K562 (cell line): ENCODE data around the gene MINDY4. TPM values are rescaled to one million over a fixed set of nuclear protein-coding genes. Genes with fewer than 3 reads are reported as not detected.
A peak's percentile ranks its signal among the peaks of the same experiment; 100 is the strongest.

Experiments
- CBX2 ChIP-seq: fragments of 200-600 bp; sonication (generic); IDR thresholded peaks from one replicate; pipeline ENCODE4 v1.6.1; 2012; ENCODE audit warnings: mild to moderate bottlenecking, low read length, inconsistent platforms; ENCODE audit not compliant: insufficient read depth, poor library complexity, severe bottlenecking
- CEBPG ChIP-seq, 3 experiments: fragments of 200-800 bp in 1 of 3; sonication (Bioruptor generic) in 1 of 3; sonication (generic) in 1 of 3; formaldehyde crosslinking in 1 of 3; IDR thresholded peaks in 2 of 3; conservative IDR thresholded peaks in 1 of 3; 2 replicates each; pipeline versions ENCODE4 v1.6.1 to v1.8.0; 2016 to 2022; ENCODE audit warnings: missing compliant biosample characterization in 2 of 3, missing genetic modification characterization in 2 of 3, mild to moderate bottlenecking in 1 of 3, missing genetic modification reagents in 1 of 3
- ILF3 ChIP-seq: fragments of 450-650 bp; IDR thresholded peaks from 2 replicates; pipeline ENCODE4 v1.6.1; 2018; ENCODE audit warnings: antibody characterized with exemption, mild to moderate bottlenecking, moderate library complexity, borderline replicate concordance
- RUNX1 ChIP-seq: sonication (generic); IDR thresholded peaks from 2 replicates; pipeline ENCODE4 v1.6.1; 2016; ENCODE audit warnings: antibody characterized with exemption, low read depth
- SRSF3 ChIP-seq: fragments of 200-400 bp; formaldehyde crosslinking; IDR thresholded peaks from 2 replicates; pipeline ENCODE4 v1.6.1; 2016; ENCODE audit warnings: mild to moderate bottlenecking, low read length, moderate library complexity; ENCODE audit not compliant: insufficient read depth
- SRSF7 ChIP-seq: fragments of 200-400 bp; formaldehyde crosslinking; optimal IDR thresholded peaks from 2 replicates; pipeline ENCODE3; 2017; ENCODE audit warnings: mild to moderate bottlenecking, low read depth, low read length
- ZFPM2 ChIP-seq: fragments of 250-450 bp; sonication (Bioruptor Pico); IDR thresholded peaks from 2 replicates; pipeline ENCODE4 v1.5.1; 2022; ENCODE audit warnings: mild to moderate bottlenecking
- ZNF263 ChIP-seq: sonication (generic); formaldehyde crosslinking; IDR thresholded peaks from 2 replicates; pipeline ENCODE4 v1.8.0; 2022; ENCODE audit warnings: mild to moderate bottlenecking, missing genetic modification reagents, borderline replicate concordance
- polyA plus RNA-seq, 8 experiments: library from polyadenylated mRNA; depleted of rRNA in 4 of 8; stranded (reverse) in 5 of 8; unstranded in 3 of 8; fragments of >200 nt; fragmentation: Nextera tagmentation in 2 of 8; fragmentation: Illumina TruSeq in 1 of 8; extraction: Ambion mirVana in 2 of 8; extraction: Trizol in 1 of 8; gene quantifications; 2 replicates each; pipeline versions ENCODE4 v1.2.1 to v1.2.3, GENCODE V29; 2011 to 2014; ENCODE audit warnings: inconsistent platforms in 1 of 8, missing spikeins in 1 of 8
- total RNA-seq, 7 experiments: library from RNA; depleted of rRNA in 6 of 7; stranded (reverse); fragments of >200 nt in 6 of 7; fragmentation: Illumina TruSeq in 2 of 7; extraction: Trizol in 2 of 7; gene quantifications; 2 replicates each; pipeline versions ENCODE4 v1.2.1 to v1.2.3, GENCODE V29; 2011 to 2021; ENCODE audit warnings: low replicate concordance in 1 of 7
- TF ChIP-seq, protein P1 (sequence below): fragments of 450-650 bp; IDR thresholded peaks from 2 replicates; pipeline ENCODE4 v1.6.1; 2018; ENCODE audit not compliant: partially characterized antibody
- TF ChIP-seq, protein P2 (sequence below): fragments of 200-800 bp; sonication (Bioruptor generic); IDR thresholded peaks from 2 replicates; pipeline ENCODE4 v1.6.1; 2017; ENCODE audit warnings: missing genetic modification characterization, missing compliant biosample characterization
- TF ChIP-seq, protein P3 (sequence below): sonication (generic); formaldehyde crosslinking; IDR thresholded peaks from 2 replicates; pipeline ENCODE4 v1.8.0; 2023; ENCODE audit warnings: mild to moderate bottlenecking, missing genetic modification reagents
- TF ChIP-seq, protein P4 (sequence below): fragments of 450-650 bp; formaldehyde crosslinking; IDR thresholded peaks from 2 replicates; pipeline ENCODE4 v1.4.0; 2020; ENCODE audit warnings: mild to moderate bottlenecking, moderate library complexity
- TF ChIP-seq, protein P5 (sequence below), 2 experiments: fragments of 450-650 bp in 1 of 2; sonication (generic) in 1 of 2; formaldehyde crosslinking; conservative IDR thresholded peaks; 2 replicates each; pipeline versions ENCODE4 v1.4.0 to v1.8.1; 2020 to 2022; ENCODE audit warnings: mild to moderate bottlenecking in 1 of 2, missing genetic modification reagents in 1 of 2
- TF ChIP-seq, protein P6 (sequence below): fragments of 450-650 bp; formaldehyde crosslinking; IDR thresholded peaks from 2 replicates; pipeline ENCODE4 v1.4.0; 2020; ENCODE audit warnings: mild to moderate bottlenecking, moderate library complexity

Gene MINDY4
- total and polyA plus RNA-seq, 9 of the 15 experiments (the other 6 are each of a cell fraction or from before 2014, with no cell fraction given) = 2.1 to 16.7 (median 11.0) TPM

DNA sequence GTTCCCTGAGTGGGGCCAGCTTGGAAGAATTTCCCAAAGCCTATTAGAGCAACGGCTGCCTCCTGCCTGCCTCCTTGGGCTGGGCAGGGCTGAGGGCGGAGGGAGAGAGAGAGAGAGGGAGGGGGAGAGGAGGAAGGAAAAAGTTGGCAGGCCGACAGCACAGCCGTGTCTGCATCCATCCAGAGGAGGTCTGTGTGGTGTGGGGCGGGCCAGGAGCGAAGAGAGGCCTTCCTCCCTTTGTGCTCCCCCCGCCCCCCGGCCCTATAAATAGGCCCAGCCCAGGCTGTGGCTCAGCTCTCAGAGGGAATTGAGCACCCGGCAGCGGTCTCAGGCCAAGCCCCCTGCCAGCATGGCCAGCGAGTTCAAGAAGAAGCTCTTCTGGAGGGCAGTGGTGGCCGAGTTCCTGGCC lies 140.3 kb downstream of the MINDY4 start, which contains the start of gene AQP1 (continued):
- TF ChIP-seq, protein P1, sequence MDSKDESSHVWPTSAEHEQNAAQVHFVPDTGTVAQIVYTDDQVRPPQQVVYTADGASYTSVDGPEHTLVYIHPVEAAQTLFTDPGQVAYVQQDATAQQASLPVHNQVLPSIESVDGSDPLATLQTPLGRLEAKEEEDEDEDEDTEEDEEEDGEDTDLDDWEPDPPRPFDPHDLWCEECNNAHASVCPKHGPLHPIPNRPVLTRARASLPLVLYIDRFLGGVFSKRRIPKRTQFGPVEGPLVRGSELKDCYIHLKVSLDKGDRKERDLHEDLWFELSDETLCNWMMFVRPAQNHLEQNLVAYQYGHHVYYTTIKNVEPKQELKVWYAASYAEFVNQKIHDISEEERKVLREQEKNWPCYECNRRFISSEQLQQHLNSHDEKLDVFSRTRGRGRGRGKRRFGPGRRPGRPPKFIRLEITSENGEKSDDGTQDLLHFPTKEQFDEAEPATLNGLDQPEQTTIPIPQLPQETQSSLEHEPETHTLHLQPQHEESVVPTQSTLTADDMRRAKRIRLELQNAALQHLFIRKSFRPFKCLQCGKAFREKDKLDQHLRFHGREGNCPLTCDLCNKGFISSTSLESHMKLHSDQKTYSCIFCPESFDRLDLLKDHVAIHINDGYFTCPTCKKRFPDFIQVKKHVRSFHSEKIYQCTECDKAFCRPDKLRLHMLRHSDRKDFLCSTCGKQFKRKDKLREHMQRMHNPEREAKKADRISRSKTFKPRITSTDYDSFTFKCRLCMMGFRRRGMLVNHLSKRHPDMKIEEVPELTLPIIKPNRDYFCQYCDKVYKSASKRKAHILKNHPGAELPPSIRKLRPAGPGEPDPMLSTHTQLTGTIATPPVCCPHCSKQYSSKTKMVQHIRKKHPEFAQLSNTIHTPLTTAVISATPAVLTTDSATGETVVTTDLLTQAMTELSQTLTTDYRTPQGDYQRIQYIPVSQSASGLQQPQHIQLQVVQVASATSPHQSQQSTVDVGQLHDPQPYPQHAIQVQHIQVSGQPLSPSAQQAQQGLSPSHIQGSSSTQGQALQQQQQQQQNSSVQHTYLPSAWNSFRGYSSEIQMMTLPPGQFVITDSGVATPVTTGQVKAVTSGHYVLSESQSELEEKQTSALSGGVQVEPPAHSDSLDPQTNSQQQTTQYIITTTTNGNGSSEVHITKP = no peak
- TF ChIP-seq, protein P2, sequence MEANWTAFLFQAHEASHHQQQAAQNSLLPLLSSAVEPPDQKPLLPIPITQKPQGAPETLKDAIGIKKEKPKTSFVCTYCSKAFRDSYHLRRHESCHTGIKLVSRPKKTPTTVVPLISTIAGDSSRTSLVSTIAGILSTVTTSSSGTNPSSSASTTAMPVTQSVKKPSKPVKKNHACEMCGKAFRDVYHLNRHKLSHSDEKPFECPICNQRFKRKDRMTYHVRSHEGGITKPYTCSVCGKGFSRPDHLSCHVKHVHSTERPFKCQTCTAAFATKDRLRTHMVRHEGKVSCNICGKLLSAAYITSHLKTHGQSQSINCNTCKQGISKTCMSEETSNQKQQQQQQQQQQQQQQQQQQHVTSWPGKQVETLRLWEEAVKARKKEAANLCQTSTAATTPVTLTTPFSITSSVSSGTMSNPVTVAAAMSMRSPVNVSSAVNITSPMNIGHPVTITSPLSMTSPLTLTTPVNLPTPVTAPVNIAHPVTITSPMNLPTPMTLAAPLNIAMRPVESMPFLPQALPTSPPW (CRISPR knock-in tag) = no peak
- TF ChIP-seq RUNX1 (no peak), ZFPM2 (CRISPR knock-in tag) (no peak), ILF3 (no peak), SRSF7 (no peak), CEBPG (CRISPR knock-in tag; IDR thresholded peaks at IDR 0.05) (no peak), CEBPG (tag; conservative IDR thresholded peaks at IDR 0.05 in 1 of 2, IDR thresholded peaks at IDR 0.05 in 1 of 2) (no peak), SRSF3 (no peak), CBX2 (no peak), ZNF263 (CRISPR knock-in tag) (peak; percentile 73)
- TF ChIP-seq, protein P3, sequence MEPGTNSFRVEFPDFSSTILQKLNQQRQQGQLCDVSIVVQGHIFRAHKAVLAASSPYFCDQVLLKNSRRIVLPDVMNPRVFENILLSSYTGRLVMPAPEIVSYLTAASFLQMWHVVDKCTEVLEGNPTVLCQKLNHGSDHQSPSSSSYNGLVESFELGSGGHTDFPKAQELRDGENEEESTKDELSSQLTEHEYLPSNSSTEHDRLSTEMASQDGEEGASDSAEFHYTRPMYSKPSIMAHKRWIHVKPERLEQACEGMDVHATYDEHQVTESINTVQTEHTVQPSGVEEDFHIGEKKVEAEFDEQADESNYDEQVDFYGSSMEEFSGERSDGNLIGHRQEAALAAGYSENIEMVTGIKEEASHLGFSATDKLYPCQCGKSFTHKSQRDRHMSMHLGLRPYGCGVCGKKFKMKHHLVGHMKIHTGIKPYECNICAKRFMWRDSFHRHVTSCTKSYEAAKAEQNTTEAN = no peak
- TF ChIP-seq, protein P4, sequence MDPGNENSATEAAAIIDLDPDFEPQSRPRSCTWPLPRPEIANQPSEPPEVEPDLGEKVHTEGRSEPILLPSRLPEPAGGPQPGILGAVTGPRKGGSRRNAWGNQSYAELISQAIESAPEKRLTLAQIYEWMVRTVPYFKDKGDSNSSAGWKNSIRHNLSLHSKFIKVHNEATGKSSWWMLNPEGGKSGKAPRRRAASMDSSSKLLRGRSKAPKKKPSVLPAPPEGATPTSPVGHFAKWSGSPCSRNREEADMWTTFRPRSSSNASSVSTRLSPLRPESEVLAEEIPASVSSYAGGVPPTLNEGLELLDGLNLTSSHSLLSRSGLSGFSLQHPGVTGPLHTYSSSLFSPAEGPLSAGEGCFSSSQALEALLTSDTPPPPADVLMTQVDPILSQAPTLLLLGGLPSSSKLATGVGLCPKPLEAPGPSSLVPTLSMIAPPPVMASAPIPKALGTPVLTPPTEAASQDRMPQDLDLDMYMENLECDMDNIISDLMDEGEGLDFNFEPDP (CRISPR knock-in tag) = no peak
- TF ChIP-seq, protein P5, sequence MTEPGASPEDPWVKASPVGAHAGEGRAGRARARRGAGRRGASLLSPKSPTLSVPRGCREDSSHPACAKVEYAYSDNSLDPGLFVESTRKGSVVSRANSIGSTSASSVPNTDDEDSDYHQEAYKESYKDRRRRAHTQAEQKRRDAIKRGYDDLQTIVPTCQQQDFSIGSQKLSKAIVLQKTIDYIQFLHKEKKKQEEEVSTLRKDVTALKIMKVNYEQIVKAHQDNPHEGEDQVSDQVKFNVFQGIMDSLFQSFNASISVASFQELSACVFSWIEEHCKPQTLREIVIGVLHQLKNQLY (CRISPR knock-in tag; conservative IDR thresholded peaks at IDR 0.05) = no peak
- TF ChIP-seq, protein P6, sequence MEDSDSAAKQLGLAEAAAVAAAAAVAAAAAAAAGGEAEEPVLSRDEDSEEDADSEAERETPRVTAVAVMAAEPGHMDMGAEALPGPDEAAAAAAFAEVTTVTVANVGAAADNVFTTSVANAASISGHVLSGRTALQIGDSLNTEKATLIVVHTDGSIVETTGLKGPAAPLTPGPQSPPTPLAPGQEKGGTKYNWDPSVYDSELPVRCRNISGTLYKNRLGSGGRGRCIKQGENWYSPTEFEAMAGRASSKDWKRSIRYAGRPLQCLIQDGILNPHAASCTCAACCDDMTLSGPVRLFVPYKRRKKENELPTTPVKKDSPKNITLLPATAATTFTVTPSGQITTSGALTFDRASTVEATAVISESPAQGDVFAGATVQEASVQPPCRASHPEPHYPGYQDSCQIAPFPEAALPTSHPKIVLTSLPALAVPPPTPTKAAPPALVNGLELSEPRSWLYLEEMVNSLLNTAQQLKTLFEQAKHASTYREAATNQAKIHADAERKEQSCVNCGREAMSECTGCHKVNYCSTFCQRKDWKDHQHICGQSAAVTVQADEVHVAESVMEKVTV = no peak
